Esophagus squamous epithelium (tissue), 5 donors: ENCODE data around the gene PDE10A. TPM values are rescaled to one million over a fixed set of nuclear protein-coding genes. Genes with fewer than 3 reads are reported as not detected.

Source experiments
- DNase-seq: peaks from one replicate; lab custom pipeline; 2025; lab: John Stamatoyannopoulos, UW
- H3K27ac ChIP-seq, 4 donors: fragments of 200-600 bp; sonication (generic); one replicate each; pipeline ENCODE4 v1.5.1; 2016 to 2019; ENCODE audit warnings: mild to moderate bottlenecking in 1 of 4
- H3K27me3 ChIP-seq, 4 donors: fragments of 200-600 bp; sonication (generic); 1 replicate in 3 of 4; 2 replicates in 1 of 4; pipeline versions ENCODE4 v1.5.1 to v1.6.0; 2017 to 2021; ENCODE audit warnings: antibody characterized with exemption in 1 of 4
- H3K36me3 ChIP-seq, 3 donors: fragments of 200-600 bp; sonication (generic); one replicate each; pipeline ENCODE4 v1.5.1; 2016 to 2019
- H3K4me1 ChIP-seq, 3 donors: fragments of 200-600 bp; sonication (generic); one replicate each; pipeline ENCODE4 v1.5.1; 2017 to 2019
- H3K4me3 ChIP-seq, 4 donors: fragments of 200-600 bp; sonication (generic); 1 replicate in 3 of 4; 2 replicates in 1 of 4; pipeline ENCODE4 v1.5.1; 2016 to 2019; ENCODE audit warnings: mild to moderate bottlenecking in 2 of 4, moderate library complexity in 1 of 4
- H3K9me3 ChIP-seq, 3 donors: fragments of 200-600 bp; sonication (generic); one replicate each; pipeline ENCODE4 v1.5.1; 2016 to 2019
- POLR2A ChIP-seq, 4 donors: fragments of 450-650 bp; IDR thresholded peaks; one replicate each; pipeline ENCODE4 v1.6.1; 2017; ENCODE audit warnings: antibody characterized with exemption in 4 of 4, mild to moderate bottlenecking in 4 of 4, moderate library complexity in 3 of 4
- WGBS, 2 donors: methylation state at CpG; one replicate each; pipeline ENCODE4 v1.1.5; 2018; 5-methylcytosine and 5-hydroxymethylcytosine counted together
- intact Hi-C: fragments of 100-400 bp; cut with DNase I; formaldehyde crosslinking; loops from one replicate; pipeline ENCODE4 v1.15.0; 2022
- total RNA-seq, 4 donors: library from RNA; depleted of rRNA; stranded (reverse); fragments of >200 nt; gene quantifications; one replicate each; pipeline ENCODE4 v1.1.0, GENCODE V29; 2016
- TF ChIP-seq, protein P1 (sequence below), 6 experiments: fragments of 450-650 bp in 4 of 6; fragments of 200-600 bp in 2 of 6; sonication (generic) in 2 of 6; IDR thresholded peaks; one replicate each; pipeline ENCODE4 v1.5.1; 2016 to 2019; ENCODE audit warnings: antibody characterized with exemption in 6 of 6, mild to moderate bottlenecking in 4 of 6, moderate library complexity in 4 of 6
- donor health status: DM: yes; HTN: yes; CAD: no.

PDE10A gene
- total RNA-seq, 4 donors from 2014 or later: 0.27 to 3.1 (median 1.4) TPM

DNA sequence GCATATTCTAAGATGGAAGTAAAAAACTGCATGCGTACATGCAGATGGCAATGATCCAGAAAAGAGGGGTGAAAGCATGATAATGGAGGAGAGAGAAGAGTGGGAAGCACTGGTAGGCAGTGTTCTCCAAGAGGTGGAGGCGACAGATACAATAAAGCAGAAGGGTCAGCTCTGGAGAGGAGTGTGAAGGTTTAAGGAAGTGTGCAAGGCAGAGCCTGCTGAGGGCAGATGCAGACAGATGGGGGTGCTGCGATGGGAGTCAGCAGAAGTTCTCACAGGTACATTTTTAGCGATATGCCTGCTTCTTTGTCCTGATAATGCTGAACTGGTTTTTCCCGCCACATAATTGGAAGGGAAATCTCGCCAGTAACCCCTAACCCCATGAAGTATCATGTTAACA lies 272.6 kb downstream of the PDE10A start:
- DNase-seq: no peak
- 80% methylated on average over 6 of the region's 6 CpGs for WGBS, 2 donors
- TF ChIP-seq, protein P1, sequence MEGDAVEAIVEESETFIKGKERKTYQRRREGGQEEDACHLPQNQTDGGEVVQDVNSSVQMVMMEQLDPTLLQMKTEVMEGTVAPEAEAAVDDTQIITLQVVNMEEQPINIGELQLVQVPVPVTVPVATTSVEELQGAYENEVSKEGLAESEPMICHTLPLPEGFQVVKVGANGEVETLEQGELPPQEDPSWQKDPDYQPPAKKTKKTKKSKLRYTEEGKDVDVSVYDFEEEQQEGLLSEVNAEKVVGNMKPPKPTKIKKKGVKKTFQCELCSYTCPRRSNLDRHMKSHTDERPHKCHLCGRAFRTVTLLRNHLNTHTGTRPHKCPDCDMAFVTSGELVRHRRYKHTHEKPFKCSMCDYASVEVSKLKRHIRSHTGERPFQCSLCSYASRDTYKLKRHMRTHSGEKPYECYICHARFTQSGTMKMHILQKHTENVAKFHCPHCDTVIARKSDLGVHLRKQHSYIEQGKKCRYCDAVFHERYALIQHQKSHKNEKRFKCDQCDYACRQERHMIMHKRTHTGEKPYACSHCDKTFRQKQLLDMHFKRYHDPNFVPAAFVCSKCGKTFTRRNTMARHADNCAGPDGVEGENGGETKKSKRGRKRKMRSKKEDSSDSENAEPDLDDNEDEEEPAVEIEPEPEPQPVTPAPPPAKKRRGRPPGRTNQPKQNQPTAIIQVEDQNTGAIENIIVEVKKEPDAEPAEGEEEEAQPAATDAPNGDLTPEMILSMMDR (IDR thresholded peaks at IDR 0.05): no peak
- TF ChIP-seq POLR2A (IDR thresholded peaks at IDR 0.05): no peak
- H3K27ac ChIP-seq: no peak overlapping the region
- no peaks in the 10 kb centered on the region for H3K4me1 ChIP-seq
- intact Hi-C loops: no loop called here
- H3K4me3 ChIP-seq: no peak overlapping the region
- no peaks in the 10 kb centered on the region for H3K36me3 ChIP-seq
- no peaks in the 10 kb centered on the region for H3K27me3 ChIP-seq
- no peaks in the 10 kb centered on the region for H3K9me3 ChIP-seq

DNA sequence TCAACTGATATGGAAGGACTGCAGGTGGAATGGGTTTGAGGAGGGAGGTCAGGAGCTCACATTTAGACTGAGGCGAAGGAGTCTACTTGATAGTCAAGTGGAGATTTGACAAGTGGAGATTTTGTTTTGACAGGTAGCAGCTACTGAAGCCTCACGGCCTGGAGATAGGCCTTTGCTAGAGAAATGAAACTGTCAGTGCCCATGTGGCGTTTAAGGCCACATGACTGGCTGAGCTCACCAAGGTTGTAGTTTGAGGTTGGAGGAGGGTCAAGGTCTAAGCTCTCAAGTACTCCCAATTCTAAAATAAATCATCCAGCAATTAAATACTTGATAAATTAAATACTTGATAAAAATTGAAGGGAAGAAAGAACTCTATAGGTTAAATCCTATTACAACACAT lies 273.5 kb downstream of the PDE10A start:
- intact Hi-C loops: no loop called here
- TF ChIP-seq POLR2A (IDR thresholded peaks at IDR 0.05): no peak
- TF ChIP-seq, protein P1 (IDR thresholded peaks at IDR 0.05): no peak
- DNase-seq: no peak
- no peaks in the 10 kb centered on the region for H3K36me3 ChIP-seq
- H3K27me3 ChIP-seq: no peaks in the 10 kb centered on the region
- 38 to 59% methylated on average over 3 of the region's 3 CpGs for WGBS, 2 donors
- H3K9me3 ChIP-seq: no peaks in the 10 kb centered on the region
- H3K4me3 ChIP-seq: no peak overlapping the region
- no peak overlapping the region for H3K27ac ChIP-seq
- no peaks in the 10 kb centered on the region for H3K4me1 ChIP-seq

DNA sequence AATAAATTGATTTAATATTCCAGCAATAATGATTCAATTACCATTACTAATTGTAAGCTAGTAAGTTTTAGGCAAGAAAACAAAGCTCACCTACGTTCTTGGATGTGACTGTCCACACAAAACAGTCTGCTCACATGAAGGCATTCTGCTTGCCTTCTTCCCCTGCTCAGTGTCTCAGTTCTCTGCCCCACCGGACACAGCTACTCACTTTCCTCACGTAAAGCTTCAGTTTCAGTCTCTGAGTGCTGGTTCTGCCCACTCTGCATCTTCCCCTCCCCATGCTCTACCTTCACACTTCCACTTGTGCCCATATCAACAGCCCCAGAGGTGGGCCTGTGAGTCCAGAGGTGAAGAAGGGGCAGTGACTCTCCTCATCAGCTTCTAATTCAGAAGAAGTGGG lies 279.7 kb downstream of the PDE10A start:
- Histone ChIP-seq H3K27me3 (no peaks in the 10 kb centered on the region), H3K9me3 (no peaks in the 10 kb centered on the region), H3K36me3 (no peaks in the 10 kb centered on the region), H3K27ac (no peak overlapping the region), H3K4me1 (no peaks in the 10 kb centered on the region), H3K4me3 (no peak overlapping the region)
- intact Hi-C loops: no loop called here
- 72 to 76% methylated on average over 3 of the region's 3 CpGs for WGBS, 2 donors
- TF ChIP-seq POLR2A (IDR thresholded peaks at IDR 0.05): no peak
- TF ChIP-seq, protein P1 (IDR thresholded peaks at IDR 0.05): no peak
- no peak for DNase-seq

DNA sequence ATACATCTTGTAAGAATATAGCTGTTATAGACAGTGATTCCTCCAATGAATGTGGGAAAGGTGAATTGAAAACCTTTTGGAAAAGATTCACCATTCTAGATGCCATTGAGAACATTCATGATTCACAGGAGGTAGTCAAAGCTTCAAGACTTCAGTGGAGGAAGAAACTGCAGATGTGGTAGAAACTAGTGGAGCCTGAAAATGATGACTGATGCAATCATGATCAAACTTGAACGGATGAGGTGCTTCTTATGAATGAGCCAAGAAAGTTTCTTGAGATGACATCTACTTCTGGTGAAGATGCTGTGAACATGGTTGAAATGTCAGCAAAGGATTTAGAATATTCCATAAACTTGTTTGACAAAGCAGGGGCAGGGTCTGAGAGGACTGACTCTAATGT lies 286.9 kb downstream of the PDE10A start:
- Histone ChIP-seq H3K27me3 (no peaks in the 10 kb centered on the region), H3K9me3 (no peaks in the 10 kb centered on the region), H3K27ac (no peak overlapping the region), H3K36me3 (no peaks in the 10 kb centered on the region), H3K4me3 (no peak overlapping the region), H3K4me1 (no peaks in the 10 kb centered on the region)
- intact Hi-C loops: no loop called here
- DNase-seq: no peak
- no peak for TF ChIP-seq POLR2A (IDR thresholded peaks at IDR 0.05)
- TF ChIP-seq, protein P1 (IDR thresholded peaks at IDR 0.05): no peak
- WGBS, 2 donors: 73 to 77% methylated on average over 1 of the region's 1 CpG

DNA sequence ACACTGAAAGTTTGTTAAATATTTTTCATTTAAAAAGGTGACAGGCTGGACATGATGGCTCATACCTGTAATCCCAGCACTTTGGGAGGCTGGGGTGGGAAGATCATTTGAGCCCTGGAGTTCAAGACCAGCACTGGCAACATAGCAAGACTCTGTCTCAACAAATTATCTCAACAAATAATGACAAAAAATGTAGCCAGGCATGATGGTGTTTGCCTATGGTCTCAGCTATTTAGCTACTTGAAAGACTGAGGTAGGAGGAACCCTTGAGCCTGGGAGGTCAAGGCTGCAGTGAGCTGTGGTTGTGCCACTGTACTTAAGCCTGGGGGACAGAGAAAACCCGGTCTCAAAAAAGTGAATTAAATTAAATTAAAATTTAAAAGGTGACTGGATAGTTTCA lies 297.7 kb downstream of the PDE10A start:
- TF ChIP-seq, protein P1 (IDR thresholded peaks at IDR 0.05): no peak
- TF ChIP-seq POLR2A (IDR thresholded peaks at IDR 0.05): no peak
- intact Hi-C loops: no loop called here
- no peaks in the 10 kb centered on the region for H3K36me3 ChIP-seq
- H3K9me3 ChIP-seq: peaks cover 0 to 4% (median 0%) of the 10 kb centered on the region in 3 donors
- no peak for DNase-seq
- no peaks in the 10 kb centered on the region for H3K4me1 ChIP-seq
- H3K4me3 ChIP-seq: no peak overlapping the region
- H3K27ac ChIP-seq: no peak overlapping the region
- WGBS, 2 donors: 67 to 71% methylated on average over 1 of the region's 1 CpG
- no peaks in the 10 kb centered on the region for H3K27me3 ChIP-seq
